DOHH2 (cell line): ENCODE measurements around the gene TFDP1.

Experiments
- H3F3A ChIP-seq: fragments of 200-600 bp; sonication (generic), shearing (Covaris generic); 2 replicates; pipeline ENCODE4 v1.6.0; 2016; ENCODE audit warnings: antibody characterized with exemption, mild to moderate bottlenecking; ENCODE audit not compliant: control insufficient read depth, insufficient read depth
- H3K27ac ChIP-seq: fragments of 200-600 bp; sonication (generic); 2 replicates; pipeline ENCODE4 v1.5.1; 2014; ENCODE audit warnings: low read depth, mild to moderate bottlenecking, low read length, moderate library complexity
- H3K27me3 ChIP-seq: fragments of 200-600 bp; sonication (generic); 2 replicates; pipeline ENCODE4 v1.6.1; 2014; ENCODE audit warnings: mild to moderate bottlenecking, low read length, mixed read lengths; ENCODE audit not compliant: control insufficient read depth
- H3K36me3 ChIP-seq: fragments of 200-600 bp; sonication (generic); 2 replicates; pipeline ENCODE4 v1.6.1; 2014; ENCODE audit warnings: mild to moderate bottlenecking, low read length, moderate library complexity, mixed read lengths; ENCODE audit not compliant: control insufficient read depth
- H3K4me1 ChIP-seq: fragments of 200-600 bp; sonication (generic); 2 replicates; pipeline ENCODE4 v1.6.1; 2014; ENCODE audit warnings: mild to moderate bottlenecking, low read length, mixed read lengths; ENCODE audit not compliant: control insufficient read depth
- H3K4me2 ChIP-seq: fragments of 200-600 bp; sonication (generic); 2 replicates; pipeline ENCODE4 v1.6.0; 2014; ENCODE audit warnings: mild to moderate bottlenecking, low read length, moderate library complexity
- H3K4me3 ChIP-seq: fragments of 200-600 bp; sonication (generic); 2 replicates; pipeline ENCODE4 v1.5.1; 2014; ENCODE audit warnings: mild to moderate bottlenecking, low read length, mixed read lengths
- H3K79me2 ChIP-seq: fragments of 200-600 bp; sonication (generic); 2 replicates; pipeline ENCODE4 v1.6.1; 2014; ENCODE audit warnings: mild to moderate bottlenecking, low read length, mixed read lengths; ENCODE audit not compliant: control insufficient read depth
- H3K9me2 ChIP-seq: fragments of 200-600 bp; sonication (generic); replicated peaks from 2 replicates; pipeline ENCODE4 v1.6.1; 2014; ENCODE audit warnings: mild to moderate bottlenecking, low read length, mixed read lengths; ENCODE audit not compliant: control insufficient read depth
- H3K9me3 ChIP-seq: fragments of 200-600 bp; sonication (generic); 2 replicates; pipeline ENCODE4 v1.6.1; 2014; ENCODE audit warnings: antibody characterized with exemption, low read length, mixed read lengths; ENCODE audit not compliant: control insufficient read depth, insufficient read depth
- H4K20me1 ChIP-seq: fragments of 200-600 bp; sonication (generic); 2 replicates; pipeline ENCODE4 v1.6.0; 2014; ENCODE audit warnings: low read depth, mild to moderate bottlenecking, antibody characterized with exemption, low read length, moderate library complexity; ENCODE audit not compliant: control insufficient read depth, insufficient read depth
- CTCF ChIP-seq: fragments of 200-600 bp; sonication (generic); IDR thresholded peaks from one replicate; pipeline ENCODE4 v1.5.1; 2014; ENCODE audit warnings: antibody characterized with exemption, mild to moderate bottlenecking, low read depth, low read length; ENCODE audit not compliant: poor library complexity, severe bottlenecking
- EZH2phosphoT487 ChIP-seq: fragments of 200-600 bp; sonication (generic); IDR thresholded peaks from 2 replicates; pipeline ENCODE4 v1.6.1; 2017; ENCODE audit warnings: borderline replicate concordance, mild to moderate bottlenecking, antibody characterized with exemption, low read length, moderate library complexity, mixed read lengths

The TFDP1 gene

GRCh38 chr13:113666951-113667701, 82.6 kb downstream of the TFDP1 start, which contains the start of gene GRK1:
Gene GRK1 (plus strand): TSS chr13:113667219. CDS start chr13:113667387, 168 bp downstream.
- Histone ChIP-seq H3F3A (no peaks in the 10 kb centered on the region), H3K27me3 (0 out of 2 replicates have a peak, but pooled peaks cover 2% of the 10 kb centered on the region), H4K20me1 (no peaks in the 10 kb centered on the region), H3K79me2 (no peaks in the 10 kb centered on the region), H3K9me3 (peaks cover 18% of the 10 kb centered on the region), H3K9me2 (no peaks in the 10 kb centered on the region), H3K36me3 (no peaks in the 10 kb centered on the region), H3K27ac (no peak within 1 kb of the TSS), H3K4me3 (no peak within 1 kb of the TSS), H3K4me2 (no peak within 1 kb of the TSS), H3K4me1 (no peaks in the 10 kb centered on the region)
- TF ChIP-seq EZH2phosphoT487 (no peak), CTCF (no peak)

GRCh38 chr13:113667771-113668490, 83.4 kb downstream of the TFDP1 start:
- Histone ChIP-seq H4K20me1 (no peaks in the 10 kb centered on the region), H3K9me2 (no peaks in the 10 kb centered on the region), H3K27me3 (no peaks in the 10 kb centered on the region), H3K36me3 (no peaks in the 10 kb centered on the region), H3F3A (no peaks in the 10 kb centered on the region), H3K4me1 (no peaks in the 10 kb centered on the region), H3K4me2 (no peak overlapping the region), H3K9me3 (peaks cover 21% of the 10 kb centered on the region), H3K27ac (no peak overlapping the region), H3K79me2 (no peaks in the 10 kb centered on the region), H3K4me3 (no peak overlapping the region)
- TF ChIP-seq CTCF (no peak), EZH2phosphoT487 (no peak)

- no peaks in the 10 kb centered on the region for H3F3A ChIP-seq
- no peaks in the 10 kb centered on the region for H3K79me2 ChIP-seq
- peaks cover 21% of the 10 kb centered on the region for H3K9me3 ChIP-seq
- H3K9me2 ChIP-seq, result no peaks in the 10 kb centered on the region
- H3K27me3 ChIP-seq, result no peaks in the 10 kb centered on the region
- H4K20me1 ChIP-seq, result no peaks in the 10 kb centered on the region
- no peak overlapping the region for H3K4me2 ChIP-seq
- no peaks in the 10 kb centered on the region for H3K36me3 ChIP-seq
- H3K4me1 ChIP-seq, result no peaks in the 10 kb centered on the region
- H3K4me3 ChIP-seq, result no peak overlapping the region
- TF ChIP-seq EZH2phosphoT487, result no peak
- no peak for TF ChIP-seq CTCF
- H3K27ac ChIP-seq, result no peak overlapping the region
Measured at GRCh38 chr13:113668491-113668971, 84.0 kb downstream of the TFDP1 start.
